Rectal smooth muscle tissue (tissue), 1 donor: ENCODE measurements around the gene THAP10.
"Not testable (repeated sequence)": the region's sequence is repeated elsewhere in the genome, so short reads cannot be mapped to it uniquely, and the experiment has no call there.

Experiments used
- H3K27ac ChIP-seq: one replicate; pipeline ENCODE4 v1.7.0; 2013; ENCODE audit warnings: low read depth, low read length, inconsistent platforms
- H3K27me3 ChIP-seq: one replicate; pipeline ENCODE4 v1.7.0; 2013; ENCODE audit warnings: low read length; ENCODE audit not compliant: control insufficient read depth, insufficient read depth
- H3K36me3 ChIP-seq: one replicate; pipeline ENCODE4 v1.7.0; 2013; ENCODE audit warnings: low read length; ENCODE audit not compliant: control insufficient read depth, insufficient read depth
- H3K4me1 ChIP-seq: one replicate; pipeline ENCODE4 v1.7.0; 2013; ENCODE audit warnings: low read length; ENCODE audit not compliant: control insufficient read depth, insufficient read depth
- H3K4me3 ChIP-seq: one replicate; pipeline ENCODE4 v1.7.0; 2013; ENCODE audit warnings: low read length
- H3K9ac ChIP-seq: one replicate; pipeline ENCODE4 v1.7.0; 2013; ENCODE audit warnings: low read length

The THAP10 gene

GRCh38 chr15:70873232-70874054 lies 18.8 kb downstream of the THAP10 start:
- Histone ChIP-seq H3K27me3 (no peaks in the 10 kb centered on the region), H3K9ac (no peak overlapping the region), H3K4me3 (no peak overlapping the region), H3K27ac (no peak overlapping the region), H3K36me3 (no peaks in the 10 kb centered on the region), H3K4me1 (no peaks in the 10 kb centered on the region)

- H3K4me1 ChIP-seq, H3K4me3 ChIP-seq, H3K9ac ChIP-seq, H3K36me3 ChIP-seq, H3K27ac ChIP-seq, H3K27me3 ChIP-seq: not testable (repeated sequence)
Measured at GRCh38 chr15:70871490-70871889, 20.7 kb downstream of the THAP10 start.

- Histone ChIP-seq H3K27me3 (no peaks in the 10 kb centered on the region), H3K27ac (no peak overlapping the region), H3K36me3 (no peaks in the 10 kb centered on the region), H3K4me1 (peaks cover 4% of the 10 kb centered on the region), H3K9ac (no peak overlapping the region), H3K4me3 (no peak overlapping the region)
Measured at GRCh38 chr15:70870051-70870450, 22.2 kb downstream of the THAP10 start.

DNA sequence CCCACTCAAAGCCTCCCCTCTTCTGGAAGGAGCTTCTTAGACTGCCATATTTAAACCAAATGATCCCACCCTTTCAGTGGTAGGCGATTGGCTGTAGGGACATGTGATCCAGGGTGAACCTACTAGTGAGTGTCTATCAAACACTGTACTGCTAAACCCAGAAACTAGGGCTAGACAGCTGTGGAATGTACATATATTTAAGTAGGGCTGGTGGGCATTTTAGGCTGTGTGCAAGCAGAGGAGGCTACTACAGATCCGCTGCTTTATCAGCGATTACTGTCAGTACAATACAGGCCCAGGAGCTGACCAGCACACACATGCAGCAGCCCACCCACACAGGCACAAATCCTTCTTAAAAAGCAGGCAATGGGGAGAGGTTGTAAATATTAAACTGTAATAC lies 22.9 kb downstream of the THAP10 start:
- Histone ChIP-seq H3K36me3 (no peaks in the 10 kb centered on the region), H3K27me3 (no peaks in the 10 kb centered on the region), H3K9ac (no peak overlapping the region), H3K4me1 (peaks cover 4% of the 10 kb centered on the region), H3K4me3 (no peak overlapping the region), H3K27ac (no peak overlapping the region)

GRCh38 chr15:70867911-70868467 lies 24.2 kb downstream of the THAP10 start:
- no peak overlapping the region for H3K27ac ChIP-seq
- H3K4me1 ChIP-seq, result peaks cover 4% of the 10 kb centered on the region
- H3K36me3 ChIP-seq, result no peaks in the 10 kb centered on the region
- no peak overlapping the region for H3K4me3 ChIP-seq
- no peak overlapping the region for H3K9ac ChIP-seq
- no peaks in the 10 kb centered on the region for H3K27me3 ChIP-seq

DNA sequence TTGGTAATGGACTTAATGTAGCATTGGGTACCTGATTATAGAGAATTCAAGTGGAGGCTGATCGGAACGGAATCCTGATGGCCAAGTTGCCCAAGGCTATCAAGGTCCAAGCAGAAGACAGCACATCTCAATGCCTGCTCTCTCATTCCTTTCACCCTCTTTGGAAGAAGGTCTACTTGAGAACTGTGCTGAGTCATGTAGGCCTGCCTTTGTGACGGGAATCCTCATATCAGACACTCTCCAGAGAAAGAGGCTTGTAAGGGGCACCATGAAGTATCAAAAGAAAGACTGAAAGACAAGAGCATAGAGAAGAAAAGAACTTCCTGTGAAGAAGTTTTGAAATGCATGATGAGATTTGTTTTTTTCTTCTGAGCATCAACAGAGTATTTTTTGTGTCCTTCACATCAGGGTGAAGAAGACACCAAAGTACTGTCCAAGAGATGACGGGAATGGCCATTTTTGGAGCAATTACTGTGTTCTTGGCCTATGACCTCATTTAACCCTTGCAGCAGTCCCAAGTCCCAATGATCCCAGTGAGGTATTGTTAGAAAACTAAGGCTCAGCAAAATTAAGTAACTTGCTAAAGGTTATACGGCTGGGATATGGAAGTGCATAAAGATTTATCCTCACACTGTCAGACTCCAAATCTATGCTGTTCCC lies 25.1 kb downstream of the THAP10 start:
- Histone ChIP-seq H3K4me3 (no peak overlapping the region), H3K27me3 (no peaks in the 10 kb centered on the region), H3K9ac (no peak overlapping the region), H3K27ac (peak overlapping the region; percentile 47), H3K4me1 (peaks cover 4% of the 10 kb centered on the region), H3K36me3 (no peaks in the 10 kb centered on the region)

GRCh38 chr15:70863450-70864218 lies 28.6 kb downstream of the THAP10 start:
- no peaks in the 10 kb centered on the region for H3K27me3 ChIP-seq
- no peak overlapping the region for H3K27ac ChIP-seq
- no peaks in the 10 kb centered on the region for H3K36me3 ChIP-seq
- peaks cover 4% of the 10 kb centered on the region for H3K4me1 ChIP-seq
- H3K4me3 ChIP-seq, result no peak overlapping the region
- H3K9ac ChIP-seq, result no peak overlapping the region

DNA sequence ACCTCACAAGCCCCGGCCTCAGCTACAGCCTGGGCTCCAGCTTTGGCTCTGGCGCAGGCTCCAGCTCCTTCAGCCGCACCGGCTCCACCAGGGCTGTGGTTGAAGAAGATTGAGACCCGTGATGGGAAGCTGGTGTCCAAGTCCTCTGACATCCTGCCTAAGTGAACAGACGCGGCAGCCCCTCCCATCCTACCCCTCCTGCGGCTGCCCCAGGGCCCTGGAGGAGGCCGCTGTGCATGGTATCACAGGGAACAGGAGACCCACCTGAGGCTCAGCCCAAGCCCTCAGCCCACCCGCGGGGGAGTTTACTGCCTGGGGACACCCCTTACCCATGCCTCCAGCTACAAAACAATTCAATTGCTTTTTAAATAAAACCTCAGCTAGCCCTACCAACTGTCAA lies 32.2 kb downstream of the THAP10 start:
- Histone ChIP-seq H3K27me3 (no peaks in the 10 kb centered on the region), H3K36me3 (no peaks in the 10 kb centered on the region), H3K27ac (no peak overlapping the region), H3K4me1 (no peaks in the 10 kb centered on the region), H3K9ac (no peak overlapping the region), H3K4me3 (no peak overlapping the region)

- H3K4me3 ChIP-seq, result no peak overlapping the region
- H3K36me3 ChIP-seq, result no peaks in the 10 kb centered on the region
- no peak overlapping the region for H3K9ac ChIP-seq
- H3K27me3 ChIP-seq, result no peaks in the 10 kb centered on the region
- H3K4me1 ChIP-seq, result peaks cover 3% of the 10 kb centered on the region
- H3K27ac ChIP-seq, result no peak overlapping the region
Measured at GRCh38 chr15:70859322-70859908, 32.8 kb downstream of the THAP10 start.

DNA sequence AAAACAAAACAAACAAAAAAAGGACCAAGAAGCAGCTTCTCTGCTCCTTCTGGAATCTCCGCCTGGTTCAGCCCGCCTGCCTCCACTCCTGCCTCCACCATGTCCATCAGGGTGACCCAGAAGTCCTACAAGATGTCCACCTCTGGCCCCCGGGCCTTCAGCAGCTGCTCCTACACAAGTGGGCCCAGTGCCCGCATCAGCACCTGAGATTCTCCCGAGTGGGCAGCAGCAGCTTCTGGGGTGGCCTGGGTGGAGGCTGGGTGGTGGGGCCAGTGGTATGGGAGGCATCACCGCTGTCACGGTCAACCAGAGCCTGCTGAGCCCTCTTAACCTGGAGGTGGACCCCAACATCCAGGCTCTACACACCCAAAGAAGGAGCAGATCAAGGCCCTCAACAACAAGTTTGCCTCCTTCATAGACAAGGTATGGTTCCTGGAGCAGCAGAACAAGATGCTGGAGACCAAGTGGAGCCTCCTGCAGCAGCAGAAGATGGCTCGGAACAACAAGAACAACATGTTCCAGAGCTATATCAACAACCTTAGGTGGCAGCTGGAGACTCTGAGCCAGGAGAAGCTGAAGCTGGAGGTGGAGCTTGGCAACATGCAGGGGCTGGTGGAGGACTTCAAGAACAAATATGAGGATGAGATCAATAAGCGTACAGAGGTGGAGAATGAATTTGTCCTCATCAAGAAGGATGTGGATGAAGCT lies 33.5 kb downstream of the THAP10 start:
- not testable (repeated sequence) for H3K4me1 ChIP-seq, H3K27ac ChIP-seq, H3K27me3 ChIP-seq, H3K36me3 ChIP-seq, H3K9ac ChIP-seq, H3K4me3 ChIP-seq

DNA sequence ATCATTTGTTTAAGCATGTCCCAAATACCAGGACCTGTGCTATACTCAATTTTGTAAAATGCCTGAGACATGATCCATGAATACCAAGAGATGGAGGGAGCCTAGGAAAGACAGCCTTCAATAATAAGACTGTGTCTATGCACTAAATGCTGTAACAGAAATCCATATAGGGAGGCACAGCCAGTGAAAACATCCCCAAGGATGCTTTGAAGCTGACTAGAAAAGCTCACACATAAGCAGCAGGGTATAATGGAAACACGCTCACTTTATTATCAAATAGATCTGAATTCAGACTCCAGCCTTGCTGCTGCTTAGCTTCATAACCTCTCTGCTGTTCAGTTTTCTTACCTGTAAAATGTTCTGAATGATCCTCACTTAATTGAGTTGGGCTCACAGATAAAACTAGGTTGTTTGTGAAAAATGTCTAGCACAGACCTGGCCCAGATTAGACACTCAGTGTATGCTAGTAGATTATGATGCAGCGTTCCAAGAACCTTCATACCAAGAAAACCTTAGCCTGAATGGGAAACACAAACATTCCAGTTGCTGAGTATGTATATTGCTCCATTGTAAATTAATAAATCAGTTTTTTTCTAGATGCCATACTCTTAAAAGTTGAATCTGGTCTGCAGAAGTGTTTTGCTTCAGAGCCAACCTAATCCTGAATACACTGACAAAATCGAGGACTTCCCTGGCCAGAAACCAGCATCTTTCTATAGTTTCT lies 34.5 kb downstream of the THAP10 start:
- no peak overlapping the region for H3K9ac ChIP-seq

More for the DNA sequence above, 34.5 kb downstream of the THAP10 start:
- Histone ChIP-seq H3K4me1 (peaks cover 4% of the 10 kb centered on the region), H3K36me3 (no peaks in the 10 kb centered on the region), H3K27ac (no peak overlapping the region), H3K27me3 (no peaks in the 10 kb centered on the region), H3K4me3 (no peak overlapping the region)
